BJ (cell line): ENCODE results near the gene ADD1. TPM values are rescaled to one million over a fixed set of nuclear protein-coding genes. Genes with fewer than 3 reads are reported as not detected.

Experiments used
- CTCF ChIA-PET: fragments of 350-600 bp; formaldehyde crosslinking; extraction: SDS; loops from one replicate; lab custom pipeline; 2021; ENCODE audit warnings: antibody characterized with exemption, inconsistent platforms; lab: Yijun Ruan, JAX
- POLR2A ChIA-PET: fragments of 300-600 bp; sonication (Branson Sonifier 250); formaldehyde crosslinking; extraction: SDS; loops from one replicate; lab custom pipeline; 2021; ENCODE audit warnings: antibody characterized with exemption; lab: Charles Lee
- DNase-seq: peaks from one replicate; pipeline ENCODE4 v3.0.0-alpha.2; 2011; ENCODE audit warnings: low read depth
- H3K27me3 ChIP-seq: 2 replicates; pipeline ENCODE4 v1.6.0; 2011; ENCODE audit warnings: low read length; ENCODE audit not compliant: control insufficient read depth, insufficient read depth
- H3K36me3 ChIP-seq: 2 replicates; pipeline ENCODE4 v1.5.1; 2011; ENCODE audit warnings: low read length; ENCODE audit not compliant: control insufficient read depth, insufficient read depth
- H3K4me3 ChIP-seq: 2 replicates; pipeline ENCODE4 v1.5.1; 2011; ENCODE audit warnings: low read depth, mild to moderate bottlenecking, control low read depth, low read length
- CTCF ChIP-seq: IDR thresholded peaks from 2 replicates; pipeline ENCODE4 v1.5.1; 2011; ENCODE audit warnings: low read depth, mild to moderate bottlenecking, control low read depth, inconsistent platforms, low read length, moderate library complexity; ENCODE audit not compliant: insufficient read depth
- polyA plus RNA-seq: library from polyadenylated mRNA; depleted of rRNA; stranded (reverse); fragments of >200 nt; gene quantifications from 2 replicates; pipeline ENCODE4 v1.2.3, GENCODE V29; 2011

ADD1 gene
- polyA plus RNA-seq, 1 experiment = 140 TPM

- DNase-seq = no peak
- CTCF ChIA-PET = no interaction called here
- no peak for TF ChIP-seq CTCF
- peaks cover 32% of the 10 kb centered on the region for H3K36me3 ChIP-seq
- H3K4me3 ChIP-seq = no peak overlapping the region
- POLR2A ChIA-PET = no interaction called here
- no peaks in the 10 kb centered on the region for H3K27me3 ChIP-seq
Measured at GRCh38 chr4:2932321-2932950, 88.8 kb downstream of the ADD1 start.

- Histone ChIP-seq H3K36me3 (peaks cover 31% of the 10 kb centered on the region), H3K27me3 (no peaks in the 10 kb centered on the region), H3K4me3 (peak overlapping the region; percentile 80)
- ChIA-PET POLR2A (no interaction called here), CTCF (no interaction called here)
- no peak for TF ChIP-seq CTCF
- DNase-seq = no peak
Measured at GRCh38 chr4:2932951-2933565, 89.4 kb downstream of the ADD1 start.

GRCh38 chr4:2933566-2934076, 90.0 kb downstream of the ADD1 start:
- ChIA-PET CTCF (no interaction called here), POLR2A (no interaction called here)
- Histone ChIP-seq H3K27me3 (no peaks in the 10 kb centered on the region), H3K36me3 (peaks cover 29% of the 10 kb centered on the region), H3K4me3 (peak overlapping the region; percentile 80)
- no peak for DNase-seq
- TF ChIP-seq CTCF = no peak

GRCh38 chr4:2934077-2934812, 90.6 kb downstream of the ADD1 start:
- ChIA-PET CTCF (no interaction called here), POLR2A (no interaction called here)
- TF ChIP-seq CTCF = no peak
- DNase-seq = no peak
- peak overlapping the region; percentile 80 for H3K4me3 ChIP-seq
- H3K36me3 ChIP-seq = peaks cover 28% of the 10 kb centered on the region
- no peaks in the 10 kb centered on the region for H3K27me3 ChIP-seq
